ENCODE data around the gene KCNIP4.

DNA sequence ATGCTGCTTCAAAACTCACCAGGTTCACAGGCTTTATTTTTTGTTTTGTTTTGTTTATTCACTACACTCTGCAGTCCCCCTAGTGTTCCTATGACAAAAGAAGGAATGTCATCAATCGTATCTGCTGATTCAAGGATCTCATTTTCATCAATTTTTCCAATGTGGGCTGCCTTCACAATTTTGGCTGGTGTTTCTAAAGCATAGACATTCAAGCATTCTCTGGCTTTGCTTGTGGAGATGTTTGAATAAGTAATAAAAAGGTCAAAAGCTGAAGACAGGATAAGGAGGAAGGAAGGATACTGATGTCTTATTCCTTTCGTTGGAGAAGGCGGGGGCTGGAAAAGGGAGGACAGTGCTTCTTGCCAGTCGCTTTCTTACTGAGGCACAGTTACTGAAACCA, 12.2 kb upstream of the KCNIP4 start:
- TF ChIP-seq, protein P1, sequence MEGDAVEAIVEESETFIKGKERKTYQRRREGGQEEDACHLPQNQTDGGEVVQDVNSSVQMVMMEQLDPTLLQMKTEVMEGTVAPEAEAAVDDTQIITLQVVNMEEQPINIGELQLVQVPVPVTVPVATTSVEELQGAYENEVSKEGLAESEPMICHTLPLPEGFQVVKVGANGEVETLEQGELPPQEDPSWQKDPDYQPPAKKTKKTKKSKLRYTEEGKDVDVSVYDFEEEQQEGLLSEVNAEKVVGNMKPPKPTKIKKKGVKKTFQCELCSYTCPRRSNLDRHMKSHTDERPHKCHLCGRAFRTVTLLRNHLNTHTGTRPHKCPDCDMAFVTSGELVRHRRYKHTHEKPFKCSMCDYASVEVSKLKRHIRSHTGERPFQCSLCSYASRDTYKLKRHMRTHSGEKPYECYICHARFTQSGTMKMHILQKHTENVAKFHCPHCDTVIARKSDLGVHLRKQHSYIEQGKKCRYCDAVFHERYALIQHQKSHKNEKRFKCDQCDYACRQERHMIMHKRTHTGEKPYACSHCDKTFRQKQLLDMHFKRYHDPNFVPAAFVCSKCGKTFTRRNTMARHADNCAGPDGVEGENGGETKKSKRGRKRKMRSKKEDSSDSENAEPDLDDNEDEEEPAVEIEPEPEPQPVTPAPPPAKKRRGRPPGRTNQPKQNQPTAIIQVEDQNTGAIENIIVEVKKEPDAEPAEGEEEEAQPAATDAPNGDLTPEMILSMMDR (IDR thresholded peaks at IDR 0.05): no peak
- TF ChIP-seq POLR2A (IDR thresholded peaks at IDR 0.05): no peak

Data from heart left ventricle (tissue), 13 donors.